ENCODE measurements around the gene FNDC10. TPM values are rescaled to one million over a fixed set of nuclear protein-coding genes. Genes with fewer than 3 reads are reported as not detected.

Gene FNDC10
- total and polyA plus RNA-seq, 12 donors = 2.0 to 73.6 (median 36.7) TPM

DNA sequence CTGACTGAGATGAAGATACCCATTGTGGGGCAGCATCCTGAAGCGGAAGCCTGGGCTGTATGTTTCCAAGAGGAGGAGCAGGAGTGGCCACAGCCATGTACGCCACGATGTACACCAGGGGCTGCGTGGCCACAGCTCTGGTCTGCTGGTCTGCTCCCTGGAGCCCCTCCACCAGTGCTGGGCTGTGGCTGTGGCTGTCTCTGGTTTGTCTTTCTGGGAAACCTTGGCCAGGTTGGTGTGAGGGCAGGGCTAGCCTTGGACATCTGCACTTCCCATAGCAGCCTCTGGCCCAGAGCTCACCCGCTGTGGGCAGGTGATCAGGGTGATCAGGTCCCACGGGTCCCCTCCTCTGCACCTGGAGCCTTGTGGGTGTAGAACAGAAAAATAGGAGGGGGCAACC, 18.0 kb upstream of the FNDC10 start:
- no peak for TF ChIP-seq POLR2A (IDR thresholded peaks at IDR 0.05)
- TF ChIP-seq, protein P1, sequence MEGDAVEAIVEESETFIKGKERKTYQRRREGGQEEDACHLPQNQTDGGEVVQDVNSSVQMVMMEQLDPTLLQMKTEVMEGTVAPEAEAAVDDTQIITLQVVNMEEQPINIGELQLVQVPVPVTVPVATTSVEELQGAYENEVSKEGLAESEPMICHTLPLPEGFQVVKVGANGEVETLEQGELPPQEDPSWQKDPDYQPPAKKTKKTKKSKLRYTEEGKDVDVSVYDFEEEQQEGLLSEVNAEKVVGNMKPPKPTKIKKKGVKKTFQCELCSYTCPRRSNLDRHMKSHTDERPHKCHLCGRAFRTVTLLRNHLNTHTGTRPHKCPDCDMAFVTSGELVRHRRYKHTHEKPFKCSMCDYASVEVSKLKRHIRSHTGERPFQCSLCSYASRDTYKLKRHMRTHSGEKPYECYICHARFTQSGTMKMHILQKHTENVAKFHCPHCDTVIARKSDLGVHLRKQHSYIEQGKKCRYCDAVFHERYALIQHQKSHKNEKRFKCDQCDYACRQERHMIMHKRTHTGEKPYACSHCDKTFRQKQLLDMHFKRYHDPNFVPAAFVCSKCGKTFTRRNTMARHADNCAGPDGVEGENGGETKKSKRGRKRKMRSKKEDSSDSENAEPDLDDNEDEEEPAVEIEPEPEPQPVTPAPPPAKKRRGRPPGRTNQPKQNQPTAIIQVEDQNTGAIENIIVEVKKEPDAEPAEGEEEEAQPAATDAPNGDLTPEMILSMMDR (IDR thresholded peaks at IDR 0.05) = no peak

DNA sequence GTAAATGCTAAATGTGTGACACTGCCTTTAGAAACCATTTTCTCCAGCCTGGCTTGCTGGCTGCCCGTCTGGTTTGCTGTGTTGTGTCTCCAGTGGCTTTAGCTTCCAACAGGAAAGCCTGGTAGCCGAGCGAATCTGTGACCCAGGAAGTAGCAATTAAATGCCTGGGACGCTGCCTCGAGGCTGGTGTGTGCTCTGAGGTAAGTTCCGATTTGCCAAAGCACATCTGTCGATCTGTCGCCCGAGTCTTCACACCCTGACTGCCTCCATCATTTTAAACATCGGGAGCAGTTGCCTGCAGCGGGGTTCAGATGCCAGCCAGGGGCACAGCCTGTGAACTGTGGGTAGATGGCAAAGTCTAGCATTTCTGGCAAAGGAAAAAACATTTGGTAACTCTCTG, 17.6 kb upstream of the FNDC10 start:
- Histone ChIP-seq H3K36me3 (replicated peaks in 1 of 2) (peaks cover 0 to 8% of the 10 kb centered on the region in 2 donors), H3K4me1 (replicated peaks in 1 of 2) (peaks cover 23 to 30% of the 10 kb centered on the region in 2 donors), H3K9me3 (replicated peaks in 1 of 3) (no peaks in the 10 kb centered on the region), H3K27me3 (no peaks in the 10 kb centered on the region), H3K27ac (no peak overlapping the region), H3K4me3 (no peak overlapping the region)
- 90 to 94% (median 92%) methylated on average over 10 to 11 of the region's 11 CpGs for WGBS, 4 donors
- no peak for TF ChIP-seq POLR2A (IDR thresholded peaks at IDR 0.05)
- intact Hi-C loops (cut with DNase I) = no loop called here
- DNase-seq = no peak

More for the DNA sequence above, 18.0 kb upstream of the FNDC10 start:
- Histone ChIP-seq H3K27me3 (no peaks in the 10 kb centered on the region), H3K36me3 (replicated peaks in 1 of 2) (peaks cover 0 to 8% of the 10 kb centered on the region in 2 donors), H3K4me3 (no peak overlapping the region), H3K4me1 (replicated peaks in 1 of 2) (peaks cover 23 to 30% of the 10 kb centered on the region in 2 donors), H3K27ac (no peak overlapping the region), H3K9me3 (replicated peaks in 1 of 3) (no peaks in the 10 kb centered on the region)
- intact Hi-C loops (cut with DNase I) = no loop called here
- no peak for DNase-seq
- 83 to 97% (median 85%) methylated on average over 2 to 6 of the region's 6 CpGs; no CpG with 5 or more reads in 1 of the 4 donors for WGBS, 4 donors

DNA sequence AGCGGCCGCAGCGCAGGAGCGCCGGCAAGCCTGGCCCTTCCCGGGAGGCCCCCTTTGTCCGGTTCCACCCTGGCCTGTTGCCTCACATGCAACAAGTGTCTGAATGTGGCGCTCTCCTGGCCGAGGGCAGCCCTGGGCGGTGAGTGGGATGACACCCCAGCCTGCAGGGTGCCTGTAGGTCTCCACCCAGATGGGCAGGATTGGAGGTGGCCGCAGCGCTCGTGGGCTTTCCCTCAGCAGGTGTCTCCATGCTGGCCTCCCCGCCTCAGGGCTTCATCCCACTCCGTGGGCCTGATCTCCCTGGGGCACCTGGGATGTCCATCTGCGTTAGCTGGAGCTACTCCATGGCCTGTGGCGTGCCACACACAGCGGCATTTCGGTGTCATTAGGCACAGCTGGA, 16.9 kb upstream of the FNDC10 start:
- peak overlapping the region in 1 of 5 donors; percentile 100 for H3K27ac ChIP-seq
- 70 to 83% (median 80%) methylated on average over 7 to 19 of the region's 19 CpGs for WGBS, 4 donors
- peaks cover 0 to 8% of the 10 kb centered on the region in 2 donors for H3K36me3 ChIP-seq (replicated peaks in 1 of 2)
- no peaks in the 10 kb centered on the region for H3K9me3 ChIP-seq (replicated peaks in 1 of 3)
- DNase-seq = no peak
- H3K4me1 ChIP-seq (replicated peaks in 1 of 2) = peaks cover 23 to 31% of the 10 kb centered on the region in 2 donors
- TF ChIP-seq, protein P1 (IDR thresholded peaks at IDR 0.05) = no peak
- no peak for TF ChIP-seq POLR2A (IDR thresholded peaks at IDR 0.05)
- H3K27me3 ChIP-seq = no peaks in the 10 kb centered on the region
- intact Hi-C loops (cut with DNase I) = no loop called here
- peak overlapping the region in 2 of 4 donors; percentile 86 to 100 for H3K4me3 ChIP-seq

DNA sequence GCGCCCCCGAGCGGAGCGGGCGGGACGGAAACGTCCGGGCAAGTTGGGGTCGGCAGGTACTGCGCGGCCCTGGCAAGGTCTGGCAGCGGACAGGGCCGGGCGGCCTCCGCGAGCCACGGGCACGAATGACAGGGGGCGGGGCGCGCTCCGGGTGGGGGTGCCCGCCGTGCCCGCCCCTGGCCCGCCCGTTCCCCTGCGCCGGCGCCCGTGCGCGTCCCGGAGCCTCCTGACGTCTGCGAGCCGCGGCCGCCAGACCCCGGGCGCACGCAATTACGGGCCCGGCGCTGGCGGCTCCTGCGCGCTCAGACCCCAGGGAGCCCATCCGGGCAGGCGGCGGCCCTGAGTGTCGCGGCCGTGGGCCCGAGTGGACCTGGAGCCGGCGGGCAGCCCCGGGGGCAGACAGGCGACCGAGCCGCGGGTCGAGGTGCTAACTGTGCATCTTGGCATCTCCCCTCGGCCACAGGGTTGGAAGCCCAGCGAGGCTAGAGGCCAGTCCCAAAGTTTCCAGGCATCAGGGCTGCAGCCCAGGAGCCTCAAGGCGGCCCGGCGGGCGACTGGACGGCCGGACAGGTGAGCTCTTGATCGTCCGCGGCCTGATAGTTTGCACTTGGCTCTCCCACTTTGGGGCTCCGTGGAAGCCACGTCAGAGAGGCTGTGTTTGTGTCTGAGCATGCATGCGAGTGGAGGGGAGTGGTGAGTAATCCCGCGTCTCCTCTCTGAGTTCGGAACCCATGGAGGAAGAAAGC, 16.3 kb upstream of the FNDC10 start:
- intact Hi-C loops (cut with DNase I) = no loop called here
- Histone ChIP-seq H3K9me3 (replicated peaks in 1 of 3) (no peaks in the 10 kb centered on the region), H3K36me3 (replicated peaks in 1 of 2) (peaks cover 0 to 8% of the 10 kb centered on the region in 2 donors), H3K4me1 (replicated peaks in 1 of 2) (peaks cover 23 to 37% of the 10 kb centered on the region in 2 donors), H3K27me3 (no peaks in the 10 kb centered on the region), H3K27ac (peak overlapping the region; percentile 99 to 100 (median 100)), H3K4me3 (peak overlapping the region; percentile 36 to 100 (median 72))
- TF ChIP-seq, protein P1 (IDR thresholded peaks at IDR 0.05) = no peak
- no peak for TF ChIP-seq POLR2A (IDR thresholded peaks at IDR 0.05)
- DNase-seq = peak in 3 of 7 donors; percentile 50 to 69 (median 65)
- 3 to 40% (median 9%) methylated on average over 1 to 79 of the region's 80 CpGs for whole genome bisulfite sequencing, 4 donors

Measured in adrenal gland (tissue), 12 donors.